GM04503 (cell line): ENCODE measurements around the gene THAP10.
"Not testable (repeated sequence)": the region's sequence is repeated elsewhere in the genome, so short reads cannot be mapped to it uniquely, and the experiment has no call there.

Experiments used
- DNase-seq: peaks from one replicate; pipeline ENCODE4 v3.0.0-alpha.2; 2012; ENCODE audit warnings: low read depth

Gene THAP10

DNA sequence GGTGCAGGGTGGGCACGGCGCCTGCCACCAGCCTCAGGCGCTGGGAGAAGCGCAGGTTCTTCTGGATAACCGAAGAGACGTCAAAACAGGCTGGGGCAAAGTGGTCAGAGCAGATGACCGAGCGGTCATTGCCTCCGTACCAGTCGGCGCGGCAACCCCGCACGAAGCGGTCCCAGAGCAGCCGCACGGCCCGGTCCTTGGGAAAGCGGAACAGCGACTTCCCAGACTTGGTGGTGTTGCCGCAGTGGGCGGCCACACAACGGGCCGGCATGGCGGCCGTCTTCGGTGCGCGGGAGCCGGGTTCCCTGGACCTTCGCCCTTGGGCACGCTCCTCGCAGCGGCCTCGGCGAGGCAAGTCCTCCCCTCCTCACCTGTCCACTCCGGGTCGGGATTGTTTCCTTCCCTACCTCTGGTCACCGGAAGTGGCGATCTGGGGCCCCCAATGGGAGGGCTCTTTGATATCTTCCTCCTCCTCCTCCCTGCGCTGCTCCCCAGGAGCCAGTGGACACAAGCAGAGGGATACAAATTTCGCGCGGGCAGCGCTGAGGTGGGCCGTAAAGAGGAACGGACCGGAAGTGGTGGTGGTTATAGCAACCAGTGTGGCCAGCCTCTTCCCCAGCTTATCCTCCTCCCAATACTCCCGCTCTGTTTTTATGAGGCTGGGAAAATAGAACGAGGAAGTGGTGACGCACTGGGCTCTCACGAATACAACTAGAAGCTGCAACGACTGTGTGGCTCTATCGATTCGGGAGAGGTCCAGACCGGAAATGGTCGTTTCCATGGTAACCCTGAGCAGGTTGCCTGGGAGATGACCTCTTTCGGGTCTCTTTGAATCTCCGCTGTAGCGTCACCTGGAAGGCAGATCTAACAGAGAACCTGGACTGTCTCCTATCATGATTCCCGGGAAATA is at the start of gene THAP10, which contains the start of gene LRRC49:
Gene THAP10 (minus strand): TSS at position 432 of the 910 bp plus-strand sequence. CDS start 161 bp downstream, at position 271.
Gene LRRC49 (plus strand): TSS at position 825 of the 910 bp plus-strand sequence. CDS start 69 bp downstream, at position 894.
- DNase-seq = peak; percentile 94

DNA sequence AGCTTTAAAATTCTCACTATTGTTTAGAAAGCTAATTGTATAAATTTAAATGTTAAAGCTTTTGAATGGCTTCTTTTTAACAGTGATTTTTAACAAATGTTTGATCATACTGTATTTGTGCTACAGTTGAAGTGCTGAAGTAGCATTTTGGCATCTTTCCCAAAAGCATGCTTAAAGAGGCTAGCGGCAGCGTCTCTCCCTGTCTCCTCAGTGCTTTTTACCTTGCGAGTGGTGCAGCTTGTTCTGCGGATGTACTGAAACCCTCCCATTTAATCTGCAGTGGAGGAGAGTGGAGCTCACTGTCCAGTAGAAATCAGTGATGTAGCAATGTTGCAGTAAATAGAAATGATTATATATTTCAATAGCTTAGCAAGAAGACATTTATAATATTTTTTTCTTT is 44.1 kb upstream of the THAP10 start:
- no peak for DNase-seq

DNA sequence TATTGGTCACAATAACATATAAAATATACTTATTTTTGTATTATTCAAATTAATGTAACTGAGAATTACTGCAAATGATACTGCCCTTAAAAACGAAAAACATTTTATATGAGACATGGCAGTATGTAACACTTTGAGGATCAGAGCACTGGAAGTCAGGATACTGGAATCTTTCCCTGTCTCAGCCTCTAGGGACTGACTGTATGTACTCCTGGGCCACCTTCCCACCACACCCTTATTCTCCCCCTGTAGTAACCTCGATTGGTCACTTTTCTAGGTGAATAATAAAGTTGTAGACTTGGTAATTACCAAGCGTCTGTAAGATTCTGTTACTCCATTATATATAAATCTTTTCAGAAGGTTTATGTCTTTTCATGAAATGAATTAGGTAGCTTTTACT is 43.4 kb upstream of the THAP10 start:
- no peak for DNase-seq

DNA sequence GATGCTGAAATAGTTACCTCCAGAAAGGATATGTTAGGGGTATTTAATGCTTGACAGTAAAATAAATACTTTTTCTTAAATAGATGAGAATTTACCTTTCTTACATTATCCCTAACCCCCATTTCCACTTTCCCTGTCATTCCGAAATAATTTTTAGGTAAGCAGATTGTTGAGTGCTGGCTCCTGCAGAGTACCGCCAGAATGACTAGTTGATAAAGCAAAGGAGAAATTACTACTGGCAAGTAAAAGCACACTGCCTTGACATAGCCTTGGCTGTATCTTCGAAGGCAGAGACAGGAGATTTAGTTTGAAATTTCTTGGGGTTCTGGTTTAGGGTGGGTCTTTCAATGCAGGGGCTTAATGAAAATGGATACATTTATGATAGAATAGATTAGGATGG is 41.2 kb upstream of the THAP10 start:
- no peak for DNase-seq

DNA sequence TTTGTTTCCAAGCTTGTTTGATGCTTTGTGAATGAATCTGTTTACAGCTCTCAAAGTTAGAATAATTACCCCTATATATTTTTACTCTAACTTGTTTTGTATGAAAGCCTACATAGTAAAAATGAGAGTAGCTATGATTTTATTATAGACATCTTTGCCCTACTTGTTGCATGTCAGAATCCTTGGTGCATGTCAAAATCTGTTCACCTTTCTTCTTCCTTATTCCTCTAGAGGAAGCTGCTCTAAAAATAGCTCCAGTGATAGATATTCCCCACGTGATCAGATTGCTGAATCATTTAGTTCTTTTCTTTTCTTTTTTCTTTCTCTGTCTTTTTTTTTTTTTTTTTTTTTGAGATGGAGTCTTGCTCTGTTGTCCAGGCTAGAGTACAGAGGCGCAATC is 40.2 kb upstream of the THAP10 start:
- DNase-seq = no peak

DNA sequence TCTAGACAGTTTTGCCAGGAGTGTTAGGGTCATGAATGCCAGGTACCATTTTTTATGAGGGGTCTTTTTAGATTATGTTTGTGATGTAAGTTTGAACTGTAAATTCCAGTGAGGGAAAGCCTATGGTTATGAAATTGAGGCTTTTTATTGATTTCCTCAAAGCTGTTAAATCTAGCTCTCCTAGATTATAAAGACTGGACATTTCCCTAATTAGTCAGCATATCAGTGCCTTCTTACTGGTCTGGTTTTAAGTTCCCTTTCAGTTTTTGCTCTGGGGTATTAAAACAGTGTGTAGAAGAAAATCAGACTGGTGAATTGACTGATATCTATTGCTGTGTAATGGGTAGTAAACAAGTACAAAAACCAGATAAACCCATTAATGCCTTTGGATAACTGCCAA is 39.6 kb upstream of the THAP10 start:
- no peak for DNase-seq

DNA sequence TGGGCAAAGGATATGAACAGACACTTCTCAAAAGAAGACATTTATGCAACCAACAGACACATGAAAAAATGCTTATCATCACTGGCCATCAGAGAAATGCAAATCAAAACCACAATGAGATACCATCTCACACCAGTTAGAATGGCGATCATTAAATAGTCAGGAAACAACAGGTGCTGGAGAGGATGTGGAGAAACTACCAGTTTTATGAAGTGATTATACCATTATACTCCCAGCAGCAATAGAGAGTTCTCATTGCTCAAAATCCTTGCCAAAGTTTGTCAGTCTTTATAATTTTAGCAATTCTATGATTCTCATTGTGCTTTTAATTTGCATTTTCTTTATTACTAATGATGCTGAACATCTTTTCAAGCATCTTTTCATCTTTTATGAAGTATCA is 34.7 kb upstream of the THAP10 start:
- DNase-seq = not testable (repeated sequence)

DNA sequence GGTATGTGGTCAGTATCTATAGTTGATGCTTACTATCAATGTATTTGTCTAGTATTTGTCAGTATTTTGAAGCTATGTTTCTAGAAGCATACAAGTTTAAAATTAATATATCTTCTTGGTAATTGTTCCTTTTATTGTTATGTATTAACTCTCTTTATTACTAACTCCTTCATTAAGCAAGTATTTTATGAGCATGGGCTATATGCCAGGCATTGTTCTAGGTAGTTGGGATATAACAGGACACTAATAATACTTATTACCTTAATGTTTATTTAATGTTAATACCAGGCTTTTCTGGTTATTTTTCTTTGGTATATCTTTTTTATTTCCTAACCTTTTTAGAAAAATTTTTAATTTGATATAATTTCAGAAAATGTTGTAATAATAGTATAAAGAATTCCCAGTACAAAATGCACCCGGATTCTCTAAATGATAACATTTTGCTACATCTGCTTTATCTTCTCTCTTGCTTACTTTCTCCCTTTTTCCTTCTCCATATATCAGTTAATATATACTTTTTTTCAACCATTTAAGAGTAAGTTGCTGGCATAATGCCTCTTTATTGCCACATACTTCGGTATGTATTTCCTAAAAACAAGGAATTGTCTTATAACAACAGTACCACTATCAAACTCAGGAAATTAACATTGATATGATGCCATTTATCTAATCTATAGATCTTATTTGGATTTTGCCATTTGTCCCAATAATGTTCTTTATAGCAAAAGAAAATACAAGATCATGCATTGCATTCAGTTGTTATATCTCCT is 31.3 kb upstream of the THAP10 start:
- no peak for DNase-seq

DNA sequence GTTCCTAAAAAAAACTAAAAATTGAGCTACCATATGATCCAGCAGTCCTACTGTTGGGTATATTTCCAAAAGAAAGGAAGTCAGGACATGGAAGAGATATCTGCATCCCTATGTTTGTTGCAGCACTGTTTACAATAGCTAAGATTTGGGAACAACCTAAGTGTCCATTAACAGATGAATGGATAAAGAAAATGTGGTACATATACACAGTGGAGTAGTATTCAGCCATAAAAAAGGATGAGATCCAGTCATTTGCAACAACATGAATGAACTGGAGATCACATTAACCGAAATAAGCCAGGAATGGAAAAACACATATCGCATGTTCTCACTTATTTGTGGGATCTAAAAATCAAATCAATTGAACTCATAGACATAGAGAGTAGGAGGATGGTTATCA is 29.9 kb upstream of the THAP10 start:
- no peak for DNase-seq

DNA sequence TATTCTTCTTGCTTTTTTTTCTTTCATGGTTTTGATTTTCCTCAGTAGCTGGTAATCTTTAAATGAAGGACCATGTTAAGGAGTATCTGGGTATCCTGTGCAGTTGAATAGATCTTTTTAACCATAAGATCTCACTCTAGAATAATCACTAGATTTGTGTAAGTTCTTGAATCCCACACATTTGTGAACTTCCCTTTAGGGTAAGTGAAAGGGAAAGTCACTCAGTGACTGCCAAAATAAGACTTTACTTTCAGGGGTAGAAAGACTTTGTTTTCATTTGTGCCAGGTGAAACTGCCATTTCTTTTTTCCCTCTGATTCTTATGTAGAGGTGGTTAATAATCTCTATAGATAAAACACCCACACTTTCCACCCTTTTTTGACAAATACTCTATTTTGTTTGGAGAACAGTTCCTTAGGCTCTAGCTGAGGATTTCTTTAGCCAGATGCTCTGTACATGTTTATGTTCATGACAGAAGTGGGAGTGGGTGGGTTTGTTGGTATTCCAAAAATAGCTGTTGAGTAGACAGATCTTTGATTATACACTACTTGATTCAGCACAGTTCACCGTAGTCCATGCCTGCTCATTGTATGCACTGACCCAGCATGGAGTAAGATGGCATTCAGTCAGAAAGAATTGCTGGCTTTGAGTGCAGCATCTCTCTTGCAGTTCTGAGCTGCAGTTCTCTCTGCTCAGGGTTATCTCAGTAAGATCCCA is 28.9 kb upstream of the THAP10 start:
- DNase-seq = no peak

DNA sequence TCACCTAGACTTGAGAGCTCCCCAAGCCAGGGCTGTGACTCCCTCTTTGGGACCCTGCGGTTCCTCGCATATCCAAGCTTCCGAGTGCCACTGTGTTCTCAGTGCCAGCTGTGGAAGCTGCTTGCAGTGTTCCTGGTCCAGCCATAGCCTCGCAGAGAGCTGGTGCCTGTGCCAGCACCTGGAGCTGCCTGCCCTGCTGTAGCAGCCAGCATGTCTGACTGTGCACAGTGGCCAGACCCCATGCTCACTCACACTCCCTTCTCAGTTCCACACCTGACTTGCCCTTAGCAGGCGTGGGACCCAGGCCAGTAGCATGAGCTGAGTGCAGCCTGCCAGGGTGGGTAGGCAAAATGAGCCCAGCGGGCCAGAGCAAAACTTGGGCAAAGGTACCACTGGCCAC is 25.7 kb upstream of the THAP10 start:
- DNase-seq = no peak

DNA sequence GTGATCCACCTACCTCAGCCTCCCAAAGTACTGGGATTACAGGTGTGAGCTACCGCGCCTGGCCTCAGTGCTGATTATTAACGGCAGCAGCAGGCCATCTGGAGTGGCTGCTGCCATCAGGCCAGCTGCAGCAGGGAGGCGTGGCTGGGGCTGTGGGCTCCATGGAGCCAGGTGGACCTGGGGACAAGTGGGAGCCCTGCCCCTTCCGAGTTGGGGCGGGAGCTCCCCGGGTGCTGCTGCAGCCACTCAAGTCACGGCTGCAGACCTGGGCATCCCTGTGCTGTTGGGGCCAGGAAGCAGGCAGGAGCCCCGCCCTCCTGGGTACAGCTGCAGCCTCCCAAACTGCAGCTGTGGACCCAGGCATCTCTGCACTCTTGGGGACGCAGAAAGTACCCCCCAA is 24.3 kb upstream of the THAP10 start:
- no peak for DNase-seq

DNA sequence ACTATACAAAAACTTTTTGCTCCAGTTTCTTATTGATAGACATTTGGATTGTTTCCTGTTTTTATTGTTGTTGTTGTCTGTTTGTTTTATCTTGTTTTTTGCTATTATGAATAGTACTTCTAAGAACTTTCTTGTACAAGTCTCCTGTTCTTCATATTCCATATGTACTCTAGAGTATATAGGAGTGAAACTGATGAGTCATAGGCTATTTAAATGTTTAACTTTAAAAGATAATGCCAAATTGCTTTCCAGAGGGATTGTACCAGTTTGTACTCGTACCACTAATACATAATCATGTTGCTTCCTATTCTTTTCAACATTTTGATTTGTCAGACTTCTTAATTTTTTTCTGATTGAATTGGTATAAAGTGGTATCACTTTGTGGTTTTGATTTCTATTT is 20.0 kb upstream of the THAP10 start:
- DNase-seq = no peak

DNA sequence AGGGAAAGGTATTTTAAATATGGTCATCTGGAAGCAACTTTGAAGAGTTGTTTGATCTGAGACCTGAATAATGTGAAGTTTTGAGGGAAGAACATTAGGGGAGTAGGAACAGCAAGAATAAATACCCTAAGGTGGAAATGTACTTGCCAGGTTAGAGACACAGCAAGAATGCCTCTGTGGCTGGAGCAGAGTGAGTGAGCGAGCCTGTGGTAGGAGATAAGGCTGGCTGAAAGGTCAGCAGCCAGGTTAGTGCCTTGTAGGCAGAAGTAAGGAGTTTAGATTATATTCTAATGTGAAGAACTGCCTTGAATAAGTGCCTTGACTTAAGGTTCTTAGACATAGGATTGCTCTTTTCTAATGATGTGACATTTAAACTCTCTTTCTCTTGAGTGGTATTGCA is 18.7 kb upstream of the THAP10 start:
- DNase-seq = no peak

DNA sequence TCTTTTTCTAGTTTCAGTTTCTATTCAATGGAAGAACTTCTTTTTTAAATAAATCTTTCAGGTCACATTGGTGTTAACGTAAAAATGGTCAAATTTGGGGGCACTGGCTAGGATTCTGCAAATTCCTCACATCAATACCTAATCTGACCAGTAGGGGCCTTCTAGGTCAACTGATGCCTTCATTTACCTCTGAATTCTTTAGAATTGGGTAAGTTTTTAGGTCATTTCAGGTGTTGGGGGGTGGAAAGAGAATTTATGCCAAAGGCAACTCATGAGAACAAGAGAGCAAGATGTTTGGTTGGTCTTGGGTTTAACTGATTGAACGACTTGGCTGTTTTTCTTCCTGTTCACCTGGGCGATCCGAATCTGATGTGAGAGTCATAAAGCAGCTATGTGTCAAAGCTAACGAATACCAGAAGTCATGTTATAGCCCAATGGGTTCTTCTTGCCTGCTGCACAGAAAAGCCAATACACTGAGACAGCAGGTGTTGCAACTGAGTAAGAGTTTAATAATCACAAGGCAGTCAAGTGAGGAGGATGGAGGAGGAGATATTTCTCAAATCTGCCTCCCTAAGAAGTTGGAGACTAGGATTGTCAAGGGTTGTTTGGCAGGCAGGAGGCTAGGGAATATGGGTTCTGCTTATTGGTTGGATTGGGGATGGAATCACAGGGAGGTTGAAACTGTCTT is 15.7 kb upstream of the THAP10 start:
- DNase-seq = no peak

DNA sequence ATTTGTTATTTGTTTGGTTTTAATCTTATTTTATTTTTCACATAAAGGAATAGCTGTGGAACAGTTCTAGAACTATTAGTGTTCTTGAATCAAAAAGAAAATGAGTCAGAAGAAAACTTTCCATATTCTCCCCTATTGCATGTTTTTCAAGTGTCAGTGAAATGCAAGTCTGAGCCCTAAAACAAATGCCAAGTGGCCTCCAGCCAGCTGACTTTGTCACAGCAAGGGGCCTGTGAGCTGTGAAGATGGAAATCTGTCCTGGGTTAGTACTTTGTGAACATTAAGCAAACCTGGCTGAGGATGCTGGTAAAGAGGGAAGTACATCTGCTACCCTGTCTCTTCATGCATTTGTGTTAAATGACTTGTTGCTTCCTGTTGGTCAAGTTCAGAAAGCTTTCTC is 14.6 kb upstream of the THAP10 start:
- no peak for DNase-seq

DNA sequence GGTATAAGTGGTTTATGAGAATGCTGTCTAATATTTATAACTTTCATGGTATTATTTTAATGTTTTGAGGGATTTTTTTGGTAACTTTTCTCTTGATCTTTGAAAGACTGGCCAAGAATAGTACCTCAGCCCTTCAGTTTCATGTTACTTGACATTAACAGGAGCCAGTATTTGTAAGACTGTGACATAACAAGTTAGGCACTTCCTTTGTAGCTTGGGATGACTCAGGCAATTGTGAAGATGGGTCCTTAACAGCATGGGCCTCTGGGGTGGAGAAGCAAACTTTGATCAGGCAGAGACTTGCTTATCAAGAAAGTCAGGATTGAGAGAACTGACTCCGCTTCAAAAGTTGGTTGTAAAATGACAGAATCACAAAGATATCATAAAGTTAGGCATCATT is 9.9 kb upstream of the THAP10 start:
- peak; percentile 62 for DNase-seq

DNA sequence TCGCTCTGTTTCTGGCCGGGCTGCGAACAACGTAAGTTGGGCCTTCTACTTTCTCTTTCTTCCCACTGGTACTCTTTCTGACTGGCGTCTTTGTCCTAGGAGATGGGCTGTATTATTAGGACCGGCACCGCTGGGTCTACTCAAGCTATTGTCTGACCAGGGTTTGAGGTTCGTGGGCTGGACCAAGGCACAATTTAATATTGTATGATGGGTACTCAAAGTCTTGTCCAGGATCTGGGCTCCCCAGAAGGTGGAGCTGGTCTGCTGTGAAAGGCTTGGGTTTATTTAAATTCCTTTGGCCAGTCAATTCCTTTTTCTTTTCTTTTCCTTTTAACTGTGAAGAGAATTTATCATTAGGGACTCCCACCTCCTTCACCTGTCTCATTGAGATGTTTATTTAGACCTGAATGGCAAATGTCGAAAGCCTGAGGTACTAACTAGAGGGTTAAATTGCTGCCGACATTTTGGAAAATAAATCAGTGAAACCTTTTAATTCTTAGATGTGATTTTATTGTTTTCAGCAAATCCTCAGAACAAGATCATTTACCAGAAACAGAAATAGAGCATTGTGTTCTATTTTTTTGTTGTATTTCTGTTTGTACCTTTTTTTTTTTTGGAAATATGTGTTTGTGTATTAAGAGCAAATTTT is 803 bp upstream of the THAP10 start:
- DNase-seq = no peak

DNA sequence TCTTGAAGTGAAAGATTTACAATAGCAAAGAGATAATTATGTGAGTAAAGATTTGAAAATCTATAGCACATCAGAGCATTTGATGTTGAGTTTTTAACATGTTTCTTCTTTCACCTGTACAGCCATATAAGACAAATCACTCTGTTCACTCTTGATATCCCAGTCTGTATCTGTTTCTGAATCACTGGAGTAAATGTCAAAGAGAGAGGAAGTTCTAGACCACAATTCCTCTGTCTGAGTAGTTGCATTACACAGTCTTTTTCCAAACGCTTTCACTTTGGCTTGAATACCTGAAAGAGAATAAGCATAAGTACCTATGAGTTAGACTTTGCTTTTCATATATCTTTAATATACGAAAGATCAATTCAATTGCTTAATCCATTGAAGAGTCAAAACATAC is 9.9 kb downstream of the THAP10 start:
- no peak for DNase-seq

DNA sequence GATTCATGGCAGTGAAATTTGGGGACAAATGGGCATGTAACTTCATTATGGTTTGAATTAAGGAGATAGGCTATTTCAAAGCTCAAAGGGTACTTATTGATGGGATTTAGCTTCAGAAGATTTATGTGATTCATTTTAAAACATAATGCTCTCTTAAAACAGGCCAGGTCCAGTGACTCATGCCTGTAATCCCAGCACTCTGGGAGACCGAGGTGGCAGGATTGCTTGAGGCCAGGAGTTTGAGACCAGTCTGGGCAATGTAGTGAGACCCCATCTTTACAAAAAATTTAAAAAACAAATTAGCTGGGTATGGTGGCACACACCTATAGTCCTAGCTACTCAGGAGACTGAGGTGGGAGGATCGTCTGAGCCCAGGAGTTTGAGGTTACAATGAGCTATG is 11.5 kb downstream of the THAP10 start:
- DNase-seq = no peak

DNA sequence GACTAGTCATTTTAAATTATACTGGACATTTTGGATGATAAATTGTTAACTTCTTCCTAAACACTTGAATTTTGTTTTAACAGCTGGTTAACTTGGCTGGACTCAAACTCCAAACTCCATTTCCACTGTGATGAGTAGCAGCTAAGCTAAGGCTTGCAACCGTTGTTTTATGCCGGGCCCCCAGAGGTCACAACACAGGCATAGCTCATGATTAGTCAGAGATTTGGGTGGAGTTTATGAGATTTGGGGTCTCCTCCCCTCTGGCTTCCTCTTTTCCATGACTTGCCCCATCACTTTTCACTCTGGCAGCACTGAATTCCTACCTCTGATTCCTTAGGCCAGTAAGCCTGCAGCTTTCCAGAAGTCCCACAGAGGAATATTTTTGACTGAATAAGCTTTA is 12.8 kb downstream of the THAP10 start:
- DNase-seq = no peak
